ENCODE results near the gene ACSS1. TPM values are rescaled to one million over a fixed set of nuclear protein-coding genes. Genes with fewer than 3 reads are reported as not detected.

Gene ACSS1
- total RNA-seq, 1 experiment from 2014 or later = 47.0 TPM

GRCh38 chr20:24995741-24996448, 62.0 kb downstream of the ACSS1 start:
- DNase-seq (ENCODE audit: low spot score) = no peak

- peak; percentile 87 for DNase-seq (ENCODE audit: low spot score)
Measured at GRCh38 chr20:24994470-24995368, 63.2 kb downstream of the ACSS1 start.

DNA sequence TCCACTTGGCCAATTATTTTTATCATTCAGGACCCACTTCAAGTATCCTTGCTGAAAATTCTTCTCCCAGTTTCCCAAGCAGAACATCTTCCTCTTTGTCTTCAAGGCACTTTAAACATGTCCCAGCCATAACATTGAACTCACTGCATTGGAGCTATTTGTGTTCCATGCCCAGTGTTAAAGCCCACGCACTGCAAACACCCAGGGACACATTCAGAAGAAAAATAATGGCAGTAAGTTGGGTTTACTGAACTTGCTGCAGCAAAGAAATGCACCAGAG, 63.8 kb downstream of the ACSS1 start:
- DNase-seq (ENCODE audit: low spot score) = no peak

GRCh38 chr20:24993337-24994185, 64.4 kb downstream of the ACSS1 start:
- DNase-seq (ENCODE audit: low spot score) = peak; percentile 74

GRCh38 chr20:24992487-24993205, 65.3 kb downstream of the ACSS1 start, which contains the start of gene APMAP:
Gene APMAP (minus strand): TSS chr20:24992751. CDS start chr20:24992688, 63 bp downstream.
- peak; percentile 94 for DNase-seq (ENCODE audit: low spot score)

DNA sequence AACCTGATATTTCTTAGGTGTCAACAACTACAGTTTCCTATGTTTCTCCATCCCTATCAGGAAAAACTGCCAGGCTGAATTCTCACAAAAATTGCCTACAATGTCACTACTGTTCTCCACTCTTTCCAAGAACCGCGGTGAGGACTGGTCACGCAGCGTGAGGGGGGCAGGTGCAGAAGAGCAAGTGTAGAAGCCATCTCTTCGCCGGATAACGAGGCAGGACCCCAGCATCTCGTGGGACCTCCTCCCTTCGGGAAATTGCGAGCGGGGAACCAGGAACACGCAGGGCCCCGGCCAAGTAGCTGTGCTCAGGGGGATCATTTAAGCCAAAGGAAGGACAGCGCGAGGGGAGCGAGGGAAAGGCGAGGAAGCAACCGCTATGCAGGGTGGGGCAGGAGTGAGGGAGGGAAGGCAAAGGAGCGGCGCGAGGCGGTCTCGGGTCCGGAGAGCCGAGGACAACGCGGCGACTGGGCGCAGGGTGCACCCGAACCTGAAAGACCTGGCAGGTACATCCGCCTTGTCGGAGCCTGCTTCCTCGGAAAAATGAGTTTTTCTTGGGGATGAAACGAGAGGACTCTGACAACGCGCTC, 65.9 kb downstream of the ACSS1 start:
- DNase-seq (ENCODE audit: low spot score) = peak; percentile 41

DNA sequence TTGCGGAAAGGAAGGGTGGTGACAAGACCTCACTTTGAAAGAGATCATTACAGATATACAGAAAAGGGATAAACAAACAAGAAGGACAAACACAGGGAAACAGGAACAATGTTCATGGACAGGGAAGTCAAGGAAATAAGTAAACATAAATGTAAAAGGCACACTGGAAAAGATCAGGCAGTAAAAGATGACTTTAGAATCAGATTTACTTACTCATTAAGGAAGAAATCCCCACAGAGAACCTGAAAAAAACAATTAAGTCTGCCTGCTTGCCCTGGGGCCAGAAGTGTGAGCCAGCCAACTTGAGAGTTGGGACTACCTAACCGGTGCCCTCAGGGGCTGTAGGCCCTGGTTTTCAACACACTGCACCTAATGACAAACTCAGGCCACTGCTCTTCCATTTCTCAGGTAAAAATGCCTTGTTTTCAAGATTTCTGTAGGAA, 67.1 kb downstream of the ACSS1 start:
- no peak for DNase-seq (ENCODE audit: low spot score)

DNA sequence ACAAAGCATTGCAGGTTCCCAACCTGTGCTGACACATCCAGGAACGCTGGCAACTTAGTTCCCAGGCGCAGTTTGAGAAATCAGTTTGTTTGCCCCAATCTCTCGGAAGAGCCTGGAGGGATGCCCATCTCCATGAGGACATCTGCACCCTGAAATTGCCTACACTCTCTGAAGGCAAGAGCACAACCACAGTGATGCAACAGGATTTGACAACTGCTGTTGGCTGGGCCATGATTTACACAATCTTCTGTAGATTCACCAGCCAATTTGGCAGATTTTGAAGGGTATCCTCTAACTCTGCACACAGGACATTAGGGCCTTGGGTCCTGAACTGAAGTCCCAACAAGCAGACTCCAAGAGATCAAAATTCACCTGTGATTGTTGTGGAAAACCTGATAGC, 68.8 kb downstream of the ACSS1 start:
- DNase-seq (ENCODE audit: low spot score) = no peak

GRCh38 chr20:24987873-24988835, 69.8 kb downstream of the ACSS1 start:
- no peak for DNase-seq (ENCODE audit: low spot score)

DNA sequence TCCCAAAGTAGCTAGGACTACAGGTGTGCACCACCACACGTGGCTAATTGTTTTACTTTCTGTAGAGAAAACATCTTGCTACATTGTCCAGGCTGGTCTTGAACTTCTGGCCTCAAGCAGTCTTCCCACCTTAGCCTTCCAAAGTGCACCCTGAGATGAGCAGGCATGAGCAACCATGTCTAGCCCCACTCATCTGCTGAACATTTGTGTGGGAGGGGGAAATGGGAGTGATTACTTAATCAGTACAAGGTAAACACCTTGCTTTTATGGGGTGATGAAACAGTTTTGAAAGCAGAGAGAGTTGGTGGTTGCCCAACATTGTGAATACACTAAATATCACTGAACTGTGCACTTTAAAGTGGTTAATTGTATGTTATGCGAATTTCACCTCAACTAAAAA, 70.7 kb downstream of the ACSS1 start:
- no peak for DNase-seq (ENCODE audit: low spot score)

DNA sequence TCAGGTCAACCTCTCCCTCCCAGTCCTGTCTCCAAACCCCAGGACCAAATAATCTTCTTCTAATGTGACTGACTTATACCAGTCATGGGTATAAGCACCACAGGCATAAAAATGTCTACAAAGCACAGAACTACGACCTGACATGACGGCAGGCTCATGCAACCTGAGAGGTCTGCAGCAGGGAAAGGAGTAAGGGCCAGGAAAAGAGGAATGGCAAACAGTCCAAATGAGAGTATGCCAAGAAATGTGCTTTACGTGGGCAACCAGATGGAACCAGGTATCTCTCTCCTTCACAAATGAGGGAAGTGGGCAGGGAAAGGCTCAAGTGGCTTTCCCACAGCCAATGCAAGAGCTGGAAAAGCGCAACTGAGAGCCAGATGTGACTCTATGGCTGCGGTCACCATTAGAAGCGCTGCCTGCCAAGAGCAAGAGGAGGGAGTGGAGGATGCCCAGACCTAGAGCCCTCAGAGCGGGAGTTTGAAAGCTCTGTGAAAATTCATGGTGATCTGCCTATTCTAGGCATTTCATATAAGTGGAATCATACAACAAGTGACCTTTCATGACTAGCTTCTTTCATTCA, 71.4 kb downstream of the ACSS1 start:
- DNase-seq (ENCODE audit: low spot score) = no peak

GRCh38 chr20:24985802-24986201, 72.1 kb downstream of the ACSS1 start:
- no peak for DNase-seq (ENCODE audit: low spot score)

GRCh38 chr20:24984961-24985640, 72.8 kb downstream of the ACSS1 start:
- DNase-seq (ENCODE audit: low spot score) = no peak

GRCh38 chr20:24983896-24984295, 74.0 kb downstream of the ACSS1 start:
- DNase-seq (ENCODE audit: low spot score) = no peak

DNA sequence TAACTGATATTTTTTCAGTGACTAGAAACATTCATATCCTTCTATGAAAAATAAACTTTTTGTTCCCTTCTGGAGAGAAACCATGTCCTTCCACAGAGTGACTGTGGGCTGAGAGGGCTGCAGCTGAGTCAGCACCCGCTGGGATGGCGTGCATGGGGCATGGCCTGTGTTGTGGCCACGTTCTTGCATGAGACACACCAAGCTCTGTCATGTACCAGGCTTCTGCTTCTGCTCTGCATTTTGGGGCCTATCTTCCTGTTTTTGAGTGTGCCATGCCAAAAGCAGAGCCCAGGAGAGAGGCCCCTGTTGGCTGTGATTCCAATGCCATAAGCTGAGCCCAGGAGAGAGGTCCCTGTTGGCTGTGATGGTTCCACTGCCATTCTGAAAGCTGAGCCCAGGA, 76.1 kb downstream of the ACSS1 start:
- no peak for DNase-seq (ENCODE audit: low spot score)

DNA sequence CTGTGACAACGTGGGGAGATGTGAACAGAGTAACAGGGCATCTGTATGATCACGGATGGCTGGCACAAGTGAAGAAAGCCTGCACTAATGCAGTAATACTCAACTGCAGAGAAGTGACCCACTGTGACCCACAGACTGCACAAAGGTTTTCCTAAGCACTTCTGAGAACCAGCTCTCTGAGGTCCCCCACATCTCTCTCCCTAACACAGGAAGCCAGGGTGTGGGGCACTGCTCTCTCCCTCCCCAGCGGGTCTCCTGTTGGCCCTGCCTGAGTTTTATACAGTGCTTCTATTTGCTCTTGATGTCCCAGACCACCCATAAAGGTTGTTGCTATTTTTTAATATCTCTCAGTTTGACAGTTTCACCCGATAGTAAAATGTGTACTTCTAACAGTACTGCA, 76.7 kb downstream of the ACSS1 start:
- no peak for DNase-seq (ENCODE audit: low spot score)

DNA sequence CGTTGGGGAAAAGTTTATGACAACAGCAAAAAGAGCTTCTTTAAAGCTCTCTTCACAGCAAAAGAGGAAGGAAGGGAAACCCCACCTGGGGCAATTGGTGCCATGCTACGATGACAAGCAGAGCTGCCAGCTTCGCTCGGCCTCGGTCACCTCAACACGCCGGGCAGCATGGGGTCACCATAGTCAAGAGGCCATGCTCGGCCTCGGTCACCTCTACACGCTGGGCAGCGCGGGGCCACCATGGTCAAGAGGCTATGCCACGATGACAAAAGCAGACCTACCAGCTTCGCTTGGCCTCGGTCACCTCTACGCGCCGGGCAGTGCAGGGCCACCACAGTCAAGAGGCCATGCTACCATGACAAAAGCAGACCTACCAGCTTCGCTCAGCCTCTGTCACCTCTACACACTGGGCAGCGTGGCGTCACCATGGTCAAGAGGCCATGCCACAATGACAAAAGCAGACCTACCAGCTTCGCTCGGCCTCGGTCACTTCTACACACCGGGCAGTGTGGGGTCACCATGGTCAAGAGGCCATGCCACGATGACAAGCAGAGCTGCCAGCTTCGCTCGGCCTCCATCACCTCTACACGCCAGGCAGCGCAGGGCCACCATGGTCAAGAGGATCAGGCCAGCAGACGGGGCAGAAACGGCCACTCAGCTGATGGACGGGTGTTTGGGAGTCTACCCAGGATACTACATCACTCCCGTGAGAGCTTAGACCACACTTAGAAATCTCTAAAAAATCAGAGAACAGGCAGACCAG, 77.5 kb downstream of the ACSS1 start:
- no peak for DNase-seq (ENCODE audit: low spot score)

All from HT-29 (cell line).